ENCODE measurements around the gene CSGALNACT2. TPM values are rescaled to one million over a fixed set of nuclear protein-coding genes. Genes with fewer than 3 reads are reported as not detected.

CSGALNACT2 gene
- total and polyA plus RNA-seq, 5 donors from 2014 or later = 17.2 to 69.4 (median 24.6) TPM

GRCh38 chr10:43127442-43127841 is 10.8 kb upstream of the CSGALNACT2 start:
- Mint-ChIP-seq H3K27me3 (no peaks in the 10 kb centered on the region), H3K36me3 (no peaks in the 10 kb centered on the region), H3K4me3 (peak overlapping the region in 1 of 4 donors; percentile 5), H3K4me1 (peaks cover 4 to 33% (median 16%) of the 10 kb centered on the region in 4 donors), H3K27ac (peak overlapping the region; percentile 18 to 63 (median 23)), H3K9me3 (no peaks in the 10 kb centered on the region)
- no peak overlapping the region for H3K27ac ChIP-seq (ENCODE audit: insufficient read depth, low read length, poor library complexity, severe bottlenecking)
- H3K36me3 ChIP-seq (ENCODE audit: control insufficient read depth, insufficient read depth, low read length) = no peaks in the 10 kb centered on the region
- H3K9me3 ChIP-seq (ENCODE audit: control insufficient read depth in 2 of 2, low read length in 2 of 2) = no peaks in the 10 kb centered on the region
- H3K27me3 ChIP-seq (ENCODE audit: control insufficient read depth, insufficient read depth, low read length) = no peaks in the 10 kb centered on the region
- peaks cover 15% of the 10 kb centered on the region for H3K4me1 ChIP-seq (ENCODE audit: control insufficient read depth, insufficient read depth, low read length, poor library complexity, severe bottlenecking)
- H3K4me3 ChIP-seq (ENCODE audit: low read depth, low read length) = no peak overlapping the region
- DNase-seq (no peak), ATAC-seq (ENCODE audit: low read depth in 2 of 2) (no peak)

DNA sequence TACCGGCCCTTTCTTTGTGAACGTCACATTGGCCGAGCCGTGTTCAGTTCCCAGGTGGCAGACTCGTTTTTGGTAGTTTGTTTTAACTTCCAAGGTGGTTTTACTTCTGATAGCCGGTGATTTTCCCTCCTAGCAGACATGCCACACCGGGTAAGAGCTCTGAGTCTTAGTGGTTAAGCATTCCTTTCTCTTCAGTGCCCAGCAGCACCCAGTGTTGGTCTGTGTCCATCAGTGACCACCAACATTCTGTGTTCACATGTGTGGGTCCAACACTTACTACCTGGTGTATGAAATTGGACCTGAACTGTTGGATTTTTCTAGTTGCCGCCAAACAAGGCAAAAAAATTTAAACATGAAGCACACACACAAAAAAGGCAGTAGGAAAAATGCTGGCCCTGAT is 9.9 kb upstream of the CSGALNACT2 start:
- Histone ChIP-seq H3K27me3 (ENCODE audit: control insufficient read depth, insufficient read depth, low read length) (no peaks in the 10 kb centered on the region), H3K36me3 (ENCODE audit: control insufficient read depth, insufficient read depth, low read length) (no peaks in the 10 kb centered on the region), H3K27ac (ENCODE audit: insufficient read depth, low read length, poor library complexity, severe bottlenecking) (no peak overlapping the region), H3K4me1 (ENCODE audit: control insufficient read depth, insufficient read depth, low read length, poor library complexity, severe bottlenecking) (peaks cover 14% of the 10 kb centered on the region), H3K4me3 (ENCODE audit: low read depth, low read length) (no peak overlapping the region), H3K9me3 (ENCODE audit: control insufficient read depth in 2 of 2, low read length in 2 of 2) (no peaks in the 10 kb centered on the region)
- Mint-ChIP-seq H3K36me3 (no peaks in the 10 kb centered on the region), H3K9me3 (no peaks in the 10 kb centered on the region), H3K4me3 (no peak overlapping the region), H3K27me3 (no peaks in the 10 kb centered on the region), H3K4me1 (peaks cover 4 to 33% (median 11%) of the 10 kb centered on the region in 4 donors), H3K27ac (no peak overlapping the region)
- DNase-seq (no peak), ATAC-seq (ENCODE audit: low read depth in 2 of 2) (no peak)

DNA sequence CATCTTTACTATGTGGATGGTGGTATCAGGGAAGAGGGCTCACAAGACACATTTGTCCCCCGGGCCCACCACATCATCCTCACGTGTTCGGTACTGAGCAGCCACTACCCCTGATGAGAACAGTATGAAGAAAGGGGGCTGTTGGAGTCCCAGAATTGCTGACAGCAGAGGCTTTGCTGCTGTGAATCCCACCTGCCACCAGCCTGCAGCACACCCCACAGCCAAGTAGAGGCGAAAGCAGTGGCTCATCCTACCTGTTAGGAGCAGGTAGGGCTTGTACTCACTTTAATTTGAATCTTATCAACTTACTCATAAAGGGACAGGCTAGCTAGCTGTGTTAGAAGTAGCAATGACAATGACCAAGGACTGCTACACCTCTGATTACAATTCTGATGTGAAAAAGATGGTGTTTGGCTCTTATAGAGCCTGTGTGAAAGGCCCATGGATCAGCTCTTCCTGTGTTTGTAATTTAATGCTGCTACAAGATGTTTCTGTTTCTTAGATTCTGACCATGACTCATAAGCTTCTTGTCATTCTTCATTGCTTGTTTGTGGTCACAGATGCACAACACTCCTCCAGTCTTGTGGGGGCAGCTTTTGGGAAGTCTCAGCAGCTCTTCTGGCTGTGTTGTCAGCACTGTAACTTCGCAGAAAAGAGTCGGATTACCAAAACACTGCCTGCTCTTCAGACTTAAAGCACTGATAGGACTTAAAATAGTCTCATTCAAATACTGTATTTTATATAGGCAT is 9.1 kb upstream of the CSGALNACT2 start:
- no peak overlapping the region for H3K4me3 Mint-ChIP-seq
- peak in 1 of 3 donors; percentile 64 for DNase-seq
- peaks cover 14% of the 10 kb centered on the region for H3K4me1 ChIP-seq (ENCODE audit: control insufficient read depth, insufficient read depth, low read length, poor library complexity, severe bottlenecking)

DNA sequence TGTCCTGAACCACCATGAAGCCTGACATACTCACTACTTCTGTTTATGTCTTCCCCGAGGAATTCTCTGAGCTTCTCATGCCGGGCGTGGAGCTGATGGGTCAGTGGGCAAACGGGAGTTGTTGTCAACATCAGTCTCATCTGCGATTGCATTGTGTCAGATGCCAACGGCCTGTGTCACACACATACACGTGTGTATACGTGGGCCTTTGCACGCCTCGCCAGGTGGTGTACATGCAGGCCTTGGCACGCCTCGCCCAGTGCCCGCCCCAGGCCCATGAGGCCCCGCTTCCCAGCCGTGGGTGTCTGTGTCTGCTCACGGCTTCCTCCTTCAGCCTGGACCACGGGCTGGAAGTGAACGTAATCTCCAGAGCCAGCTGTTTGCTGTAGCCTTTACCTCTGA is 7.5 kb upstream of the CSGALNACT2 start:
- Mint-ChIP-seq H3K27me3 (no peaks in the 10 kb centered on the region), H3K27ac (no peak overlapping the region), H3K9me3 (no peaks in the 10 kb centered on the region), H3K4me3 (no peak overlapping the region), H3K4me1 (peaks cover 6 to 34% (median 18%) of the 10 kb centered on the region in 4 donors), H3K36me3 (no peaks in the 10 kb centered on the region)
- ATAC-seq (ENCODE audit: low read depth in 2 of 2) (no peak), DNase-seq (no peak)
- no peak overlapping the region for H3K27ac ChIP-seq (ENCODE audit: insufficient read depth, low read length, poor library complexity, severe bottlenecking)
- peaks cover 14% of the 10 kb centered on the region for H3K4me1 ChIP-seq (ENCODE audit: control insufficient read depth, insufficient read depth, low read length, poor library complexity, severe bottlenecking)
- no peak overlapping the region for H3K4me3 ChIP-seq (ENCODE audit: low read depth, low read length)
- no peaks in the 10 kb centered on the region for H3K27me3 ChIP-seq (ENCODE audit: control insufficient read depth, insufficient read depth, low read length)
- no peaks in the 10 kb centered on the region for H3K9me3 ChIP-seq (ENCODE audit: control insufficient read depth in 2 of 2, low read length in 2 of 2)
- no peaks in the 10 kb centered on the region for H3K36me3 ChIP-seq (ENCODE audit: control insufficient read depth, insufficient read depth, low read length)

More for the DNA sequence above, 9.1 kb upstream of the CSGALNACT2 start:
- H3K9me3 Mint-ChIP-seq = no peaks in the 10 kb centered on the region
- H3K27ac ChIP-seq (ENCODE audit: insufficient read depth, low read length, poor library complexity, severe bottlenecking) = no peak overlapping the region
- no peak overlapping the region for H3K4me3 ChIP-seq (ENCODE audit: low read depth, low read length)
- peaks cover 4 to 31% (median 11%) of the 10 kb centered on the region in 4 donors for H3K4me1 Mint-ChIP-seq
- H3K27me3 Mint-ChIP-seq = no peaks in the 10 kb centered on the region
- peak overlapping the region; percentile 74 to 84 (median 78) for H3K27ac Mint-ChIP-seq
- no peaks in the 10 kb centered on the region for H3K36me3 ChIP-seq (ENCODE audit: control insufficient read depth, insufficient read depth, low read length)
- peak; percentile 43 to 54 for ATAC-seq (ENCODE audit: low read depth in 2 of 2)
- H3K27me3 ChIP-seq (ENCODE audit: control insufficient read depth, insufficient read depth, low read length) = no peaks in the 10 kb centered on the region
- H3K9me3 ChIP-seq (ENCODE audit: control insufficient read depth in 2 of 2, low read length in 2 of 2) = no peaks in the 10 kb centered on the region
- no peaks in the 10 kb centered on the region for H3K36me3 Mint-ChIP-seq

- no peak for ATAC-seq (ENCODE audit: low read depth in 2 of 2)
- no peaks in the 10 kb centered on the region for H3K27me3 ChIP-seq (ENCODE audit: control insufficient read depth, insufficient read depth, low read length)
- no peak overlapping the region for H3K4me3 ChIP-seq (ENCODE audit: low read depth, low read length)
- no peak overlapping the region for H3K4me3 Mint-ChIP-seq
- H3K4me1 ChIP-seq (ENCODE audit: control insufficient read depth, insufficient read depth, low read length, poor library complexity, severe bottlenecking) = peaks cover 14% of the 10 kb centered on the region
- no peaks in the 10 kb centered on the region for H3K36me3 ChIP-seq (ENCODE audit: control insufficient read depth, insufficient read depth, low read length)
- no peaks in the 10 kb centered on the region for H3K9me3 ChIP-seq (ENCODE audit: control insufficient read depth in 2 of 2, low read length in 2 of 2)
- no peaks in the 10 kb centered on the region for H3K36me3 Mint-ChIP-seq
- H3K27ac ChIP-seq (ENCODE audit: insufficient read depth, low read length, poor library complexity, severe bottlenecking) = no peak overlapping the region
- no peak for DNase-seq
- H3K27ac Mint-ChIP-seq = no peak overlapping the region
- peaks cover 10 to 37% (median 23%) of the 10 kb centered on the region in 4 donors for H3K4me1 Mint-ChIP-seq
- H3K9me3 Mint-ChIP-seq = no peaks in the 10 kb centered on the region
- H3K27me3 Mint-ChIP-seq = no peaks in the 10 kb centered on the region
Measured at GRCh38 chr10:43131256-43131655, 7.0 kb upstream of the CSGALNACT2 start.

DNA sequence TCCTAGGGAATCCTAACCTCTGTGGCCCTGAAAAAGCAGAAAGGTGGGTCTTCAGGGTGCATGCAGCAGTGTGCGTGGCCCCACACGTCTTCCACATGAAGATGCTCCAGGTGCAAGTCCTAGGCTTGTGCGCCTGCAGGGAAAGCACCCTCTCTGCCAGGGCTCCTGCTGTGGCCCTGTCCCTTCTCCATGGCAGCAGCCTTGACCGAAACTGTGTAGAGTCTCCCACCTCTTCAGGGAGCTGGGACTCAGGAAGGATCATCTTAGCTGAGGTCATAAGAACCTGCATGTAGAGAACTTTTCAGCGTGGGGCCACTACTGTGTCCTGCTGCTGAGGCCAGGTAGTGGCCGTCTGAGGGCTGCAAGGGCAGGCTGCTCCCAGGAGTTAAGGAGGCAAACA is 6.3 kb upstream of the CSGALNACT2 start:
- Histone ChIP-seq H3K27ac (ENCODE audit: insufficient read depth, low read length, poor library complexity, severe bottlenecking) (no peak overlapping the region), H3K27me3 (ENCODE audit: control insufficient read depth, insufficient read depth, low read length) (no peaks in the 10 kb centered on the region), H3K36me3 (ENCODE audit: control insufficient read depth, insufficient read depth, low read length) (no peaks in the 10 kb centered on the region), H3K9me3 (ENCODE audit: control insufficient read depth in 2 of 2, low read length in 2 of 2) (no peaks in the 10 kb centered on the region), H3K4me3 (ENCODE audit: low read depth, low read length) (no peak overlapping the region), H3K4me1 (ENCODE audit: control insufficient read depth, insufficient read depth, low read length, poor library complexity, severe bottlenecking) (peaks cover 7% of the 10 kb centered on the region)
- ATAC-seq (ENCODE audit: low read depth in 2 of 2) = no peak
- peaks cover 6 to 37% (median 21%) of the 10 kb centered on the region in 4 donors for H3K4me1 Mint-ChIP-seq
- H3K36me3 Mint-ChIP-seq = no peaks in the 10 kb centered on the region
- no peaks in the 10 kb centered on the region for H3K27me3 Mint-ChIP-seq
- no peaks in the 10 kb centered on the region for H3K9me3 Mint-ChIP-seq
- no peak overlapping the region for H3K27ac Mint-ChIP-seq
- DNase-seq = no peak
- H3K4me3 Mint-ChIP-seq = no peak overlapping the region

DNA sequence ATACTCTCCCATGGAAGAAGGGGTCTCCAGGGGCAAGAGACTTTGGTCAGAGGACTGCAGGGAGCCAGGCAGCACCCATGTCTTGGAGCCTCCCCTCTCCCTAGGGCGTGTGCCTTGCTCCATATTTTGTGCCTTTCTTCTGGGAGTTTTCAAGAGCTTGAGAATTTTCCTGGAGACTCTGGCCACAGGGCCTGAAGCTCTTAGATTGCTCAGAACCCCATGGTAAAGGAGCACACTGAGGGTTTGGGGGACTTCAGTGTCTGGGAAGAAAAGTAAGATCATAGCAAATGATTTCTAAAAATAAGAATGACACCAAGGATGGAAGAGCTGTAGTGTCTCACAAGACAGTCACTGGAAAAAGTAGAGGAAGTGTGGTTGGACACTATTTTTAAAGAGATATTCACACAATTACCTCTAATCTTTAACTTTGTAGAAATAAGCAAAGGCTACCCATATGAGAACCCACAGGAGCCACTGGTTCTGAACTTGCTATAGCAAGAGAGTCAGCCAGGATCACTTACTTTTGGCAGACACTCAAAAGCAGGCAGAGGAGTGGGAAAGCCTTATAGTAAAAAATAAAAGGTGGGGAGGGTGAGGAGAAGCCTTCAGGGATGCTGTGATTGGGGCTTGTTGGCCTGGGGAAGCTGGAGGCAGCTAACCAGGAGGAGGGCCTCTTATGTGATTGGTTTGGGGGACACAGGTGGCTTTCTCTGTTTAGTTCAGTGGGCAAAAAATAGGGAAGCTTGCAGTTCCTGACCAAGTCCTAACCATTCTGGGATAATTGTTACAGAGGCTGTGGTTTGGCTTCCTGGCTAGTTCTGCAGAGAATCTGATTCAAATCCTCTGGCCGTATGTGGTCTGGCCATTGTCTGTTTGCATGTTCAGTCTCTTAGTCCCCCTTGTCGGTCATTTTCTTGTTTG is 5.1 kb upstream of the CSGALNACT2 start:
- no peaks in the 10 kb centered on the region for H3K27me3 ChIP-seq (ENCODE audit: control insufficient read depth, insufficient read depth, low read length)
- H3K4me3 ChIP-seq (ENCODE audit: low read depth, low read length) = no peak overlapping the region
- H3K27ac ChIP-seq (ENCODE audit: insufficient read depth, low read length, poor library complexity, severe bottlenecking) = no peak overlapping the region
- no peak for ATAC-seq (ENCODE audit: low read depth in 2 of 2)
- peak overlapping the region in 2 of 3 donors; percentile 48 to 58 for H3K27ac Mint-ChIP-seq
- peaks cover 5 to 32% (median 18%) of the 10 kb centered on the region in 4 donors for H3K4me1 Mint-ChIP-seq
- H3K36me3 Mint-ChIP-seq = no peaks in the 10 kb centered on the region
- peak overlapping the region in 1 of 4 donors; percentile 33 for H3K4me3 Mint-ChIP-seq
- no peak for DNase-seq
- no peaks in the 10 kb centered on the region for H3K9me3 ChIP-seq (ENCODE audit: control insufficient read depth in 2 of 2, low read length in 2 of 2)
- no peaks in the 10 kb centered on the region for H3K9me3 Mint-ChIP-seq
- H3K4me1 ChIP-seq (ENCODE audit: control insufficient read depth, insufficient read depth, low read length, poor library complexity, severe bottlenecking) = peaks cover 11% of the 10 kb centered on the region
- H3K36me3 ChIP-seq (ENCODE audit: control insufficient read depth, insufficient read depth, low read length) = no peaks in the 10 kb centered on the region
- no peaks in the 10 kb centered on the region for H3K27me3 Mint-ChIP-seq

Measured in CD4-positive, CD25-positive, alpha-beta regulatory T cell (primary cell).